ENCODE data around the gene STIP1.
A peak's percentile ranks its signal among the peaks of the same experiment; 100 is the strongest.

The STIP1 gene

GRCh38 chr11:64185693-64186491 is at the start of gene STIP1:
STIP1 (plus strand) TSS chr11:64186171; CDS start chr11:64186262, 91 bp downstream.
- peak; percentile 94 for DNase-seq (ENCODE audit: low spot score)

GRCh38 chr11:64136765-64137441 is 49.1 kb upstream of the STIP1 start:
- DNase-seq (ENCODE audit: low spot score) = peak; percentile 65

GRCh38 chr11:64138398-64138797 is 47.6 kb upstream of the STIP1 start:
- no peak for DNase-seq (ENCODE audit: low spot score)

GRCh38 chr11:64139049-64139448 is 46.9 kb upstream of the STIP1 start:
- DNase-seq (ENCODE audit: low spot score) = no peak

- DNase-seq (ENCODE audit: low spot score) = no peak
Observed at GRCh38 chr11:64140082-64140481, 45.9 kb upstream of the STIP1 start.

- DNase-seq (ENCODE audit: low spot score) = no peak
Observed at GRCh38 chr11:64141081-64141783, 44.7 kb upstream of the STIP1 start.

- DNase-seq (ENCODE audit: low spot score) = no peak
Observed at GRCh38 chr11:64144587-64145472, 41.1 kb upstream of the STIP1 start.

GRCh38 chr11:64146036-64146955 is 39.7 kb upstream of the STIP1 start:
- DNase-seq (ENCODE audit: low spot score) = peak; percentile 87

- peak; percentile 87 for DNase-seq (ENCODE audit: low spot score)
Observed at GRCh38 chr11:64148226-64148916, 37.6 kb upstream of the STIP1 start.

- no peak for DNase-seq (ENCODE audit: low spot score)
Observed at GRCh38 chr11:64148917-64149617, 36.9 kb upstream of the STIP1 start.

GRCh38 chr11:64150051-64150450 is 35.9 kb upstream of the STIP1 start:
- no peak for DNase-seq (ENCODE audit: low spot score)

- no peak for DNase-seq (ENCODE audit: low spot score)
Observed at GRCh38 chr11:64150481-64151239, 35.3 kb upstream of the STIP1 start.

GRCh38 chr11:64151337-64151736 is 34.6 kb upstream of the STIP1 start:
- no peak for DNase-seq (ENCODE audit: low spot score)

- peak; percentile 98 for DNase-seq (ENCODE audit: low spot score)
Observed at GRCh38 chr11:64152841-64153691, 32.9 kb upstream of the STIP1 start.

GRCh38 chr11:64153812-64154211 is 32.2 kb upstream of the STIP1 start:
- no peak for DNase-seq (ENCODE audit: low spot score)

- no peak for DNase-seq (ENCODE audit: low spot score)
Observed at GRCh38 chr11:64156235-64157011, 29.5 kb upstream of the STIP1 start.
